Astrocyte (in vitro differentiated cells and primary cell): ENCODE results near the gene HEXIM2. TPM values are rescaled to one million over a fixed set of nuclear protein-coding genes. Genes with fewer than 3 reads are reported as not detected.

ENCODE experiments used
- DNase-seq: peaks from one replicate; pipeline ENCODE4 v3.0.0-alpha.2; 2010; ENCODE audit warnings: low read depth
- FAIRE-seq: peaks from 2 replicates; lab custom pipeline; 2011; peaks lifted over from hg19 to GRCh38; lab: Jason Lieb, UNC
- H2AFZ ChIP-seq: 2 replicates; pipeline ENCODE4 v1.6.0; 2012; ENCODE audit warnings: low read depth, low read length, inconsistent platforms
- H3K27ac ChIP-seq: 2 replicates; pipeline ENCODE4 v1.5.1; 2011; ENCODE audit warnings: low read depth, low read length, inconsistent platforms
- H3K27me3 ChIP-seq: 2 replicates; pipeline ENCODE4 v1.6.0; 2011; ENCODE audit warnings: low read length, inconsistent platforms; ENCODE audit not compliant: insufficient read depth
- H3K36me3 ChIP-seq: 2 replicates; pipeline ENCODE4 v1.5.1; 2011; ENCODE audit warnings: low read length, inconsistent platforms; ENCODE audit not compliant: insufficient read depth
- H3K4me1 ChIP-seq: 2 replicates; pipeline ENCODE4 v1.5.1; 2011; ENCODE audit warnings: low read length, inconsistent platforms; ENCODE audit not compliant: insufficient read depth
- H3K4me2 ChIP-seq: 2 replicates; pipeline ENCODE4 v1.6.0; 2012; ENCODE audit warnings: low read length, inconsistent platforms
- H3K4me3 ChIP-seq: 2 replicates; pipeline ENCODE4 v1.5.1; 2011; ENCODE audit warnings: low read depth, mild to moderate bottlenecking, low read length, inconsistent platforms; ENCODE audit not compliant: insufficient read depth
- H3K79me2 ChIP-seq: 2 replicates; pipeline ENCODE4 v1.6.0; 2012; ENCODE audit warnings: mild to moderate bottlenecking, low read length, inconsistent platforms; ENCODE audit not compliant: insufficient read depth
- H3K9ac ChIP-seq: 2 replicates; pipeline ENCODE4 v1.6.0; 2012; ENCODE audit warnings: mild to moderate bottlenecking, low read length, inconsistent platforms
- H3K9me3 ChIP-seq: 2 replicates; pipeline ENCODE4 v1.5.1; 2012; ENCODE audit warnings: low read depth, mild to moderate bottlenecking, low read length, inconsistent platforms; ENCODE audit not compliant: insufficient read depth
- H4K20me1 ChIP-seq: 2 replicates; pipeline ENCODE4 v1.6.0; 2012; ENCODE audit warnings: low read length, inconsistent platforms; ENCODE audit not compliant: insufficient read depth
- H3K27ac Mint-ChIP-seq: one replicate; pipeline ENCODE4 v1.8.0; 2021; ENCODE audit warnings: mild to moderate bottlenecking, mixed read lengths; ENCODE audit not compliant: unreplicated experiment
- H3K27me3 Mint-ChIP-seq: one replicate; pipeline ENCODE4 v1.8.0; 2021; ENCODE audit warnings: low read depth, mixed read lengths; ENCODE audit not compliant: unreplicated experiment
- H3K36me3 Mint-ChIP-seq: one replicate; pipeline ENCODE4 v1.8.0; 2021; ENCODE audit warnings: low read depth, mixed read lengths; ENCODE audit not compliant: unreplicated experiment
- H3K4me1 Mint-ChIP-seq: one replicate; pipeline ENCODE4 v1.8.0; 2021; ENCODE audit warnings: low read depth, mixed read lengths; ENCODE audit not compliant: unreplicated experiment
- H3K4me3 Mint-ChIP-seq: one replicate; pipeline ENCODE4 v1.8.0; 2021; ENCODE audit warnings: mild to moderate bottlenecking, moderate library complexity, mixed read lengths; ENCODE audit not compliant: unreplicated experiment
- H3K9me3 Mint-ChIP-seq: one replicate; pipeline ENCODE4 v1.8.0; 2021; ENCODE audit warnings: mild to moderate bottlenecking, mixed read lengths; ENCODE audit not compliant: unreplicated experiment
- CTCF ChIP-seq: IDR thresholded peaks from 2 replicates; pipeline ENCODE4 v1.5.1; 2011; ENCODE audit warnings: low read depth, mild to moderate bottlenecking, inconsistent platforms, low read length, moderate library complexity; ENCODE audit not compliant: insufficient read depth
- EZH2 ChIP-seq: IDR thresholded peaks from 2 replicates; pipeline ENCODE4 v1.6.1; 2012; ENCODE audit warnings: mild to moderate bottlenecking, low read length, inconsistent platforms; ENCODE audit not compliant: insufficient read depth
- total RNA-seq: library from RNA; stranded (reverse); gene quantifications from 2 replicates; pipeline ENCODE4 v1.2.1, GENCODE V29; 2021

Gene HEXIM2
- total RNA-seq, 1 donor from 2014 or later, result 9.0 TPM

DNA sequence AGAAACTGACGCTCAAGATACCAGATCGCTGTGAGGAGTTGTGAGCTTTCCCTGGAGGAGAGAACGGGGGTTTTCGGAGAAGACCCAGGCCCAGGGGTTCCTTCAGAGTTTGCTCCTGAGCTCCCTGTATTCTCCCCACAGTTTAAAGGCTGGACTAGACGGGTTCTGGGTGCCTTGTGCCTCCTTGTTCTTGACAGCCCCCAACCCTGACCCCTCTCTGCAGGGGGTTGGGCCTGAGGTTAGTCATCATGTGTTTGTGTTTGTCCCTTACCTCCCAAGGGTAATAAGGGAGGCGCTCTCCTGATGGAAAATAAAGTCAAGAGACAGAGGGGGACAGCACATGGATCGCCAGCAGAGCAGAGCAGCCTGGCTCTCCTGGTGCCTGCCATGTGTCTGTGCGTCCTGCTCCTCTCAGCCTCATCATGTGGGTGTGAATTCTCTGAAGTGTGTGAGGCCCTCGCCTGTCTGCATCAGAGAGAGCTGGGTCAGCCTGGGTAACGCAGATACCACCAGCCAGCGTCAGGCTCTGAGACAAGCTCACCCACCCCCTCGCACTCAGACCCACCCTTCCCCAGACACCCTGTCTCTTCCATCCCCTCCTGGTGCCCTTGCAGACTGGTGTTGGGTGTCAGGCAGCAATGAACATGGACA lies 8.7 kb downstream of the HEXIM2 start:
- Histone ChIP-seq H3K9me3 (no peaks in the 10 kb centered on the region), H3K36me3 (no peaks in the 10 kb centered on the region), H4K20me1 (no peaks in the 10 kb centered on the region), H3K27me3 (no peaks in the 10 kb centered on the region), H2AFZ (peak overlapping the region; percentile 72), H3K4me2 (peak overlapping the region; percentile 71), H3K79me2 (no peaks in the 10 kb centered on the region), H3K4me3 (no peak overlapping the region), H3K27ac (no peak overlapping the region), H3K9ac (no peak overlapping the region), H3K4me1 (peaks cover 33% of the 10 kb centered on the region)
- Mint-ChIP-seq H3K36me3 (peaks cover 9% of the 10 kb centered on the region), H3K27ac (peak overlapping the region; percentile 94), H3K4me3 (peak overlapping the region; percentile 64), H3K4me1 (peaks cover 24% of the 10 kb centered on the region), H3K27me3 (no peaks in the 10 kb centered on the region), H3K9me3 (no peaks in the 10 kb centered on the region)
- FAIRE-seq (no peak), DNase-seq (no peak)
- TF ChIP-seq EZH2 (no peak), CTCF (no peak)

DNA sequence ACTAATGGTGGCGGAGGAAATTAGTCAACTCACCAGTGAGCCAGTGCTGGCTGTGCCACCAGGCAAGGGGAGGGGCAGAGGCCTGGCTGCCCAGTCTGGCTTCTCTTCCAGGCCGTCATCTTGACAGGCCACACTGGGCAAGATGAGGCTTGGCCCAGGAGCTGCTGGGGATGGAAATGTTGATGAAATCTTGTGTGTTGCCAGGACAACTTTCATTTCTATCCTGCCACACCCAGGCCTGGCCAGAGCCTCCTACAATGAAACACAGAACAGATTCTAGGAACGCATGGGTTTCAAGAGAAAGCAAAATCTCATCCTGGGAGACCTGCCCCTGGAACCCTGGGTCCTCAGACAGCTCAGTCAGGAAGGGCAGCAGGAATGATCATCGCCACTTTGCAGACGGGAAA lies 9.3 kb downstream of the HEXIM2 start:
- H3K4me2 ChIP-seq, result peak overlapping the region; percentile 71
- Mint-ChIP-seq H3K36me3 (peaks cover 9% of the 10 kb centered on the region), H3K9me3 (no peaks in the 10 kb centered on the region), H3K4me3 (peak overlapping the region; percentile 64), H3K27me3 (no peaks in the 10 kb centered on the region), H3K4me1 (peaks cover 23% of the 10 kb centered on the region), H3K27ac (peak overlapping the region; percentile 94)
- peaks cover 31% of the 10 kb centered on the region for H3K4me1 ChIP-seq
- H2AFZ ChIP-seq, result peak overlapping the region; percentile 72
- no peaks in the 10 kb centered on the region for H3K9me3 ChIP-seq
- no peaks in the 10 kb centered on the region for H4K20me1 ChIP-seq
- no peaks in the 10 kb centered on the region for H3K36me3 ChIP-seq
- no peak for TF ChIP-seq CTCF
- TF ChIP-seq EZH2, result no peak
- H3K27me3 ChIP-seq, result no peaks in the 10 kb centered on the region
- H3K4me3 ChIP-seq, result peak overlapping the region; percentile 19
- FAIRE-seq (no peak), DNase-seq (peak; percentile 60)
- H3K27ac ChIP-seq, result peak overlapping the region; percentile 62
- peak overlapping the region; percentile 67 for H3K9ac ChIP-seq
- H3K79me2 ChIP-seq, result no peaks in the 10 kb centered on the region
